Measurements from ENCODE around the gene UCP2. TPM values are rescaled to one million over a fixed set of nuclear protein-coding genes. Genes with fewer than 3 reads are reported as not detected.
A peak's percentile ranks its signal among the peaks of the same experiment; 100 is the strongest.

UCP2 gene
- 100 to 1,000 TPM in 1 of 4 donors, 10 to 100 TPM in 3; 16.8 to 284 (median 56.7) TPM for total RNA-seq

GRCh38 chr11:73982595-73982989 is at the start of gene UCP2:
UCP2 (minus strand) TSS chr11:73982843; CDS start chr11:73978378, 4,465 bp downstream.
- in situ Hi-C loops (cut with MboI; ENCODE audit: low sequenced_read_pairs in 4 of 4): no loop called here
- peak within 1 kb of the TSS; percentile 66 to 88 (median 75) for H3K4me3 ChIP-seq
- ATAC-seq: peak; percentile 72 to 75
- H3K4me1 ChIP-seq: peaks cover 12 to 36% of the 10 kb centered on the region in 2 donors
- peaks cover 0 to 24% of the 10 kb centered on the region in 2 donors for H3K36me3 ChIP-seq
- intact Hi-C loops (cut with DNase I; ENCODE audit: low total_unique reads): loop anchor here (1.0 to 5.0 kb wide), 3 partner anchors 36 to 190 kb away; partner anchors contain the start of genes C2CD3 and PPME1
- no peaks in the 10 kb centered on the region for H3K9me3 ChIP-seq
- H3K27ac ChIP-seq: peak within 1 kb of the TSS; percentile 93 to 99 (median 95)
- DNase-seq: peak; percentile 82 to 84
- H3K27me3 ChIP-seq: no peaks in the 10 kb centered on the region
- no peak for TF ChIP-seq POLR2A (IDR thresholded peaks at IDR 0.05)
- TF ChIP-seq CTCF (IDR thresholded peaks at IDR 0.05 in 4 of 5, conservative IDR thresholded peaks at IDR 0.05 in 1 of 5): no peak

GRCh38 chr11:74030723-74031676 is 48.4 kb upstream of the UCP2 start:
- ATAC-seq: peak in 1 of 2 donors; percentile 42

GRCh38 chr11:74025467-74026166 is 43.0 kb upstream of the UCP2 start:
- ATAC-seq (no peak), DNase-seq (no peak)
- TF ChIP-seq CTCF (IDR thresholded peaks at IDR 0.05 in 4 of 5, conservative IDR thresholded peaks at IDR 0.05 in 1 of 5): no peak
- no peak for TF ChIP-seq POLR2A (IDR thresholded peaks at IDR 0.05)
- H3K4me3 ChIP-seq: no peak overlapping the region
- H3K9me3 ChIP-seq: no peaks in the 10 kb centered on the region
- peaks cover under 1 to 14% of the 10 kb centered on the region in 2 donors for H3K4me1 ChIP-seq
- H3K27ac ChIP-seq: no peak overlapping the region
- no peaks in the 10 kb centered on the region for H3K27me3 ChIP-seq
- intact Hi-C loops (cut with DNase I; ENCODE audit: low total_unique reads): loop anchor here (2.0 kb wide), 1 partner anchor 61 kb away; no protein-coding TSS in a partner anchor
- peaks cover 0 to 5% of the 10 kb centered on the region in 2 donors for H3K36me3 ChIP-seq
- in situ Hi-C loops (cut with MboI; ENCODE audit: low sequenced_read_pairs in 4 of 4): no loop called here

More at GRCh38 chr11:74030723-74031676, 48.4 kb upstream of the UCP2 start:
- DNase-seq: no peak
- Histone ChIP-seq H3K9me3 (no peaks in the 10 kb centered on the region), H3K36me3 (peaks cover 0 to 40% of the 10 kb centered on the region in 2 donors), H3K27me3 (no peaks in the 10 kb centered on the region), H3K4me3 (no peak overlapping the region), H3K4me1 (no peaks in the 10 kb centered on the region), H3K27ac (no peak overlapping the region)
- TF ChIP-seq CTCF (IDR thresholded peaks at IDR 0.05 in 4 of 5, conservative IDR thresholded peaks at IDR 0.05 in 1 of 5): no peak
- TF ChIP-seq POLR2A (IDR thresholded peaks at IDR 0.05): no peak
- intact Hi-C loops (cut with DNase I; ENCODE audit: low total_unique reads): no loop called here
- in situ Hi-C loops (cut with MboI; ENCODE audit: low sequenced_read_pairs in 4 of 4): no loop called here

GRCh38 chr11:74024261-74025029 is 41.8 kb upstream of the UCP2 start:
- Histone ChIP-seq H3K4me3 (no peak overlapping the region), H3K4me1 (peaks cover 12 to 26% of the 10 kb centered on the region in 2 donors), H3K27ac (peak overlapping the region in 2 of 4 donors; percentile 17 to 26), H3K36me3 (peaks cover 0 to 5% of the 10 kb centered on the region in 2 donors), H3K9me3 (no peaks in the 10 kb centered on the region), H3K27me3 (no peaks in the 10 kb centered on the region)
- ATAC-seq: peak in 1 of 2 donors; percentile 40
- DNase-seq: peak in 1 of 2 donors; percentile 73
- no peak for TF ChIP-seq POLR2A (IDR thresholded peaks at IDR 0.05)
- no peak for TF ChIP-seq CTCF (IDR thresholded peaks at IDR 0.05 in 4 of 5, conservative IDR thresholded peaks at IDR 0.05 in 1 of 5)
- in situ Hi-C loops (cut with MboI; ENCODE audit: low sequenced_read_pairs in 4 of 4) (no loop called here), intact Hi-C loops (cut with DNase I; ENCODE audit: low total_unique reads) (loop anchor here (2.0 kb wide), 1 partner anchor 60 kb away; no protein-coding TSS in a partner anchor)
